Nephron (organoid): Measurements from ENCODE around the gene PKNOX2.

Experiments used
- H3K27ac Mint-ChIP-seq, 3 experiments: 2 replicates each; pipeline ENCODE4 v1.8.0; 2020; ENCODE audit warnings: mixed read lengths in 3 of 3, mild to moderate bottlenecking in 2 of 3, moderate library complexity in 1 of 3
- H3K27me3 Mint-ChIP-seq: 2 replicates; pipeline ENCODE4 v1.8.0; 2021; ENCODE audit warnings: low read depth, mild to moderate bottlenecking, moderate library complexity, mixed read lengths
- H3K36me3 Mint-ChIP-seq: 2 replicates; pipeline ENCODE4 v1.8.0; 2020; ENCODE audit warnings: low read depth, mixed read lengths
- H3K4me1 Mint-ChIP-seq: 2 replicates; pipeline ENCODE4 v1.8.0; 2020; ENCODE audit warnings: mixed read lengths
- H3K4me3 Mint-ChIP-seq, 3 experiments: 2 replicates each; pipeline ENCODE4 v1.8.0; 2020; ENCODE audit warnings: mild to moderate bottlenecking in 3 of 3, mixed read lengths in 3 of 3, moderate library complexity in 2 of 3
- H3K9me3 Mint-ChIP-seq: 2 replicates; pipeline ENCODE4 v1.8.0; 2020; ENCODE audit warnings: mixed read lengths
- CTCF ChIP-seq, 3 experiments: fragments of 200-600 bp; sonication (generic); IDR thresholded peaks; one replicate each; pipeline ENCODE4 v1.5.0; 2021; ENCODE audit warnings: antibody characterized with exemption in 3 of 3; ENCODE audit not compliant: unreplicated experiment in 3 of 3

PKNOX2 gene

GRCh38 chr11:125370561-125371389 is 206.2 kb downstream of the PKNOX2 start:
- H3K36me3 Mint-ChIP-seq = peaks cover 27% of the 10 kb centered on the region
- H3K4me3 Mint-ChIP-seq = peak overlapping the region; percentile 11 to 39 (median 24)
- H3K9me3 Mint-ChIP-seq = no peaks in the 10 kb centered on the region
- H3K27ac Mint-ChIP-seq = peak overlapping the region; percentile 65 to 82 (median 82)
- H3K27me3 Mint-ChIP-seq = peaks cover 16% of the 10 kb centered on the region
- no peak for TF ChIP-seq CTCF (IDR thresholded peaks at IDR 0.05; ENCODE audit: unreplicated experiment in 3 of 3)
- H3K4me1 Mint-ChIP-seq = peaks cover 63% of the 10 kb centered on the region

- no peak for TF ChIP-seq CTCF (IDR thresholded peaks at IDR 0.05; ENCODE audit: unreplicated experiment in 3 of 3)
- H3K4me3 Mint-ChIP-seq = peak overlapping the region in 2 of 3 experiments; percentile 20 to 34
- H3K27ac Mint-ChIP-seq = peak overlapping the region; percentile 77 to 82 (median 81)
- H3K9me3 Mint-ChIP-seq = no peaks in the 10 kb centered on the region
- peaks cover 16% of the 10 kb centered on the region for H3K27me3 Mint-ChIP-seq
- peaks cover 70% of the 10 kb centered on the region for H3K4me1 Mint-ChIP-seq
- H3K36me3 Mint-ChIP-seq = peaks cover 23% of the 10 kb centered on the region
Measured at GRCh38 chr11:125371431-125371935, 206.9 kb downstream of the PKNOX2 start.

GRCh38 chr11:125372088-125372487 is 207.5 kb downstream of the PKNOX2 start:
- TF ChIP-seq CTCF (IDR thresholded peaks at IDR 0.05; ENCODE audit: unreplicated experiment in 3 of 3) = no peak
- Mint-ChIP-seq H3K4me1 (peaks cover 76% of the 10 kb centered on the region), H3K4me3 (no peak overlapping the region), H3K9me3 (no peaks in the 10 kb centered on the region), H3K36me3 (peaks cover 20% of the 10 kb centered on the region), H3K27me3 (peaks cover 17% of the 10 kb centered on the region), H3K27ac (peak overlapping the region; percentile 77 to 83 (median 81))

GRCh38 chr11:125372911-125373310 is 208.4 kb downstream of the PKNOX2 start:
- Mint-ChIP-seq H3K4me1 (peaks cover 83% of the 10 kb centered on the region), H3K4me3 (no peak overlapping the region), H3K27ac (peak overlapping the region in 2 of 3 experiments; percentile 10 to 83), H3K9me3 (no peaks in the 10 kb centered on the region), H3K27me3 (peaks cover 19% of the 10 kb centered on the region), H3K36me3 (peaks cover 20% of the 10 kb centered on the region)
- TF ChIP-seq CTCF (IDR thresholded peaks at IDR 0.05; ENCODE audit: unreplicated experiment in 3 of 3) = no peak

GRCh38 chr11:125373426-125374391 is 209.2 kb downstream of the PKNOX2 start:
- H3K4me3 Mint-ChIP-seq = peak overlapping the region in 2 of 3 experiments; percentile 4 to 24

More at GRCh38 chr11:125373426-125374391, 209.2 kb downstream of the PKNOX2 start:
- Mint-ChIP-seq H3K36me3 (peaks cover 15% of the 10 kb centered on the region), H3K4me1 (peaks cover 86% of the 10 kb centered on the region), H3K9me3 (no peaks in the 10 kb centered on the region), H3K27ac (peak overlapping the region; percentile 57 to 92 (median 83)), H3K27me3 (peaks cover 19% of the 10 kb centered on the region)
- no peak for TF ChIP-seq CTCF (IDR thresholded peaks at IDR 0.05; ENCODE audit: unreplicated experiment in 3 of 3)
